H1 (cell line): ENCODE data around the gene FRMD4A. TPM values are rescaled to one million over a fixed set of nuclear protein-coding genes. Genes with fewer than 3 reads are reported as not detected.

Experiments
- CTCF ChIA-PET: fragments of 300-600 bp; sonication (Branson Sonifier 250); formaldehyde crosslinking; loops from one replicate; lab custom pipeline; 2021; ENCODE audit not compliant: partially characterized antibody; lab: Charles Lee
- POLR2A ChIA-PET: fragments of 300-600 bp; sonication (Branson Sonifier 250); formaldehyde crosslinking; loops from one replicate; lab custom pipeline; 2021; ENCODE audit warnings: inconsistent platforms; ENCODE audit not compliant: partially characterized antibody; lab: Charles Lee
- DNase-seq, 2 experiments: peaks; one replicate each; pipeline versions ENCODE4 v3.0.0 to v3.0.0-alpha.2; 2010 to 2022; ENCODE audit warnings: low spot score in 2 of 2, low read depth in 1 of 2, mixed read lengths in 1 of 2
- FAIRE-seq: peaks from 2 replicates; lab custom pipeline; 2011; peaks lifted over from hg19 to GRCh38; lab: Jason Lieb, UNC
- H2AFZ ChIP-seq: 2 replicates; pipeline ENCODE4 v1.8.1; 2012; ENCODE audit warnings: low read length, inconsistent platforms
- H2AK5ac ChIP-seq: 2 replicates; pipeline ENCODE4 v1.6.1; 2013; ENCODE audit warnings: low read depth, low read length
- H2BK120ac ChIP-seq: replicated peaks from 2 replicates; pipeline ENCODE3; 2013; ENCODE audit warnings: low read depth, low read length, inconsistent platforms
- H2BK12ac ChIP-seq: 2 replicates; pipeline ENCODE4 v1.6.1; 2013; ENCODE audit warnings: low read depth, low read length
- H2BK15ac ChIP-seq: 2 replicates; pipeline ENCODE4 v1.6.1; 2013; ENCODE audit warnings: low read length
- H2BK20ac ChIP-seq: 2 replicates; pipeline ENCODE4 v1.6.1; 2013; ENCODE audit warnings: low read length
- H2BK5ac ChIP-seq: 2 replicates; pipeline ENCODE4 v1.6.1; 2013; ENCODE audit warnings: low read depth, low read length
- H3K14ac ChIP-seq: 2 replicates; pipeline ENCODE4 v1.6.1; 2013; ENCODE audit warnings: inconsistent platforms; ENCODE audit not compliant: insufficient read length
- H3K18ac ChIP-seq: 2 replicates; pipeline ENCODE4 v1.6.1; 2013; ENCODE audit warnings: low read length; ENCODE audit errors: extremely low read depth
- H3K23ac ChIP-seq: 2 replicates; pipeline ENCODE4 v1.6.1; 2013; ENCODE audit warnings: inconsistent platforms; ENCODE audit not compliant: insufficient read length
- H3K23me2 ChIP-seq: 2 replicates; pipeline ENCODE4 v1.6.1; 2013; ENCODE audit warnings: low read depth, low read length
- H3K27ac ChIP-seq: 2 replicates; pipeline ENCODE4 v1.6.1; 2011; ENCODE audit warnings: low read depth, low read length, inconsistent platforms
- H3K27me3 ChIP-seq, 4 experiments: replicated peaks in 1 of 4; 1 replicate in 1 of 4; 2 replicates in 3 of 4; pipeline versions ENCODE4 v1.6.1 to v1.8.1; 2011 to 2013; ENCODE audit warnings: low read length in 3 of 4, mild to moderate bottlenecking in 3 of 4, inconsistent platforms in 2 of 4, mixed read lengths in 2 of 4, moderate library complexity in 1 of 4; ENCODE audit not compliant: control insufficient read depth in 3 of 4, insufficient read depth in 3 of 4; ENCODE audit errors: extremely low read depth in 1 of 4
- H3K36me3 ChIP-seq, 4 experiments: 2 replicates each; pipeline versions ENCODE4 v1.6.1 to v1.8.1; 2011 to 2013; ENCODE audit warnings: mild to moderate bottlenecking in 4 of 4, low read length in 3 of 4, moderate library complexity in 2 of 4, control low read depth in 1 of 4, inconsistent platforms in 1 of 4; ENCODE audit not compliant: insufficient read depth in 4 of 4, control insufficient read depth in 2 of 4
- H3K4ac ChIP-seq: replicated peaks from 2 replicates; pipeline ENCODE3; 2013; ENCODE audit warnings: low read length, low read depth, mixed read lengths, inconsistent platforms; ENCODE audit not compliant: insufficient read length
- H3K4me1 ChIP-seq, 4 experiments: replicated peaks in 1 of 4; 1 replicate in 1 of 4; 2 replicates in 3 of 4; pipeline versions ENCODE4 v1.6.1 to v1.8.1; 2011 to 2013; ENCODE audit warnings: low read length in 3 of 4, inconsistent platforms in 2 of 4, mixed read lengths in 1 of 4; ENCODE audit not compliant: insufficient read depth in 4 of 4, control insufficient read depth in 3 of 4
- H3K4me2 ChIP-seq, 2 experiments: 2 replicates each; pipeline versions ENCODE4 v1.6.1 to v1.8.1; 2011 to 2013; ENCODE audit warnings: low read depth in 2 of 2, low read length in 2 of 2, control low read depth in 1 of 2, inconsistent platforms in 1 of 2, mild to moderate bottlenecking in 1 of 2; ENCODE audit not compliant: insufficient read depth in 1 of 2
- H3K4me3 ChIP-seq, 4 experiments: fragments of 200-600, 300-600 bp in 1 of 4; sonication (generic), shearing (Covaris generic), sonication (Bioruptor Twin) in 1 of 4; 2 replicates each; pipeline versions ENCODE4 v1.5.1 to v1.8.1; 2011 to 2016; ENCODE audit warnings: low read length in 4 of 4, low read depth in 3 of 4, control low read depth in 2 of 4, inconsistent platforms in 2 of 4, mild to moderate bottlenecking in 2 of 4, mixed read lengths in 1 of 4, moderate library complexity in 1 of 4; ENCODE audit not compliant: insufficient read depth in 2 of 4; ENCODE audit errors: extremely low read depth in 1 of 4
- H3K56ac ChIP-seq: replicated peaks from 2 replicates; pipeline ENCODE3; 2013; ENCODE audit warnings: low read depth, mild to moderate bottlenecking, mixed read lengths, low read length, inconsistent platforms; ENCODE audit not compliant: insufficient read length
- H3K79me1 ChIP-seq: 2 replicates; pipeline ENCODE4 v1.6.1; 2013; ENCODE audit warnings: low read depth, low read length, control low read depth
- H3K79me2 ChIP-seq, 2 experiments: 2 replicates each; pipeline versions ENCODE4 v1.6.1 to v1.8.1; 2012 to 2013; ENCODE audit warnings: low read length in 2 of 2, mild to moderate bottlenecking in 2 of 2, inconsistent platforms in 1 of 2; ENCODE audit not compliant: insufficient read depth in 2 of 2, control insufficient read depth in 1 of 2
- H3K9ac ChIP-seq, 4 experiments: replicated peaks in 1 of 4; 1 replicate in 1 of 4; 2 replicates in 3 of 4; pipeline versions ENCODE4 v1.6.1 to v1.8.1; 2011 to 2013; ENCODE audit warnings: low read depth in 3 of 4, low read length in 3 of 4, control low read depth in 2 of 4, mild to moderate bottlenecking in 2 of 4, moderate library complexity in 2 of 4, inconsistent platforms in 1 of 4; ENCODE audit errors: extremely low read depth in 1 of 4
- H3K9me3 ChIP-seq, 2 experiments: 2 replicates each; pipeline versions ENCODE4 v1.6.1 to v1.8.1; 2012 to 2013; ENCODE audit warnings: mild to moderate bottlenecking in 2 of 2, moderate library complexity in 2 of 2, control low read depth in 1 of 2, inconsistent platforms in 1 of 2, low read depth in 1 of 2, low read length in 1 of 2, mixed read lengths in 1 of 2; ENCODE audit not compliant: insufficient read depth in 2 of 2
- H4K20me1 ChIP-seq, 2 experiments: replicated peaks in 1 of 2; 2 replicates each; pipeline versions ENCODE3 to v1.8.1; 2011 to 2013; ENCODE audit warnings: inconsistent platforms in 2 of 2, low read length in 2 of 2, mild to moderate bottlenecking in 1 of 2; ENCODE audit not compliant: insufficient read depth in 2 of 2, control insufficient read depth in 1 of 2
- H4K5ac ChIP-seq: 2 replicates; pipeline ENCODE4 v1.6.1; 2013; ENCODE audit warnings: low read length, low read depth, mixed read lengths, inconsistent platforms; ENCODE audit not compliant: insufficient read length
- H4K8ac ChIP-seq: 2 replicates; pipeline ENCODE4 v1.8.0; 2013; ENCODE audit warnings: mild to moderate bottlenecking, moderate library complexity, low read length, inconsistent platforms; ENCODE audit not compliant: insufficient read depth; ENCODE audit errors: extremely low read depth
- H4K91ac ChIP-seq: replicated peaks from 2 replicates; pipeline ENCODE3; 2013; ENCODE audit warnings: low read length, mixed read lengths, inconsistent platforms; ENCODE audit not compliant: insufficient read length
- CBX5 ChIP-seq: fragments of 300-800, 300-1000 bp; sonication (generic); IDR thresholded peaks from 2 replicates; pipeline ENCODE4 v1.7.1; 2016; ENCODE audit warnings: antibody characterized with exemption, low read length, low read depth
- CHD2 ChIP-seq: IDR thresholded peaks from 2 replicates; pipeline ENCODE4 v1.6.1; 2012; ENCODE audit warnings: low read length, improper control_type of control experiment
- EGR1 ChIP-seq: IDR thresholded peaks from 2 replicates; pipeline ENCODE4 v1.6.1; 2011; ENCODE audit warnings: low read depth, low read length, borderline replicate concordance
- GABPA ChIP-seq: IDR thresholded peaks from 2 replicates; pipeline ENCODE4 v1.6.1; 2011; ENCODE audit warnings: mild to moderate bottlenecking, low read length, moderate library complexity, borderline replicate concordance; ENCODE audit not compliant: insufficient read depth
- SAP30 ChIP-seq: fragments of 300-600 bp; sonication (generic); IDR thresholded peaks from 2 replicates; pipeline ENCODE4 v1.7.1; 2012; ENCODE audit warnings: low read length, moderate library complexity, mild to moderate bottlenecking, inconsistent platforms; ENCODE audit not compliant: insufficient read depth, insufficient replicate concordance
- SP4 ChIP-seq: IDR thresholded peaks from 2 replicates; pipeline ENCODE4 v1.6.1; 2012; ENCODE audit warnings: low read length, inconsistent platforms
- SUZ12 ChIP-seq: fragments of 200-600 bp; sonication (generic); IDR thresholded peaks from 2 replicates; pipeline ENCODE4 v1.6.1; 2012; ENCODE audit warnings: mild to moderate bottlenecking, inconsistent platforms, low read length, moderate library complexity, mixed read lengths
- TAF7 ChIP-seq: optimal IDR thresholded peaks from 2 replicates; pipeline ENCODE3; 2011; ENCODE audit warnings: low read depth, mild to moderate bottlenecking, inconsistent platforms, low read length, moderate library complexity, borderline replicate concordance
- TCF12 ChIP-seq: IDR thresholded peaks from 2 replicates; pipeline ENCODE4 v1.6.1; 2011; ENCODE audit warnings: low read depth, mild to moderate bottlenecking, low read length
- USF2 ChIP-seq: IDR thresholded peaks from 2 replicates; pipeline ENCODE4 v1.6.1; 2011; ENCODE audit warnings: low read length, improper control_type of control experiment
- WGBS, 2 experiments: shearing (Covaris generic) in 1 of 2; methylation state at CpG; one replicate each; pipeline versions ENCODE4 v1.1.6 to v1.1.7; 2013 to 2015; ENCODE audit warnings: low lambda C conversion rate in 2 of 2, mixed read lengths in 2 of 2, inconsistent platforms in 1 of 2, low coverage in 1 of 2, missing lambda C conversion rate in 1 of 2; ENCODE audit not compliant: insufficient replicate concordance in 2 of 2, insufficient coverage in 1 of 2, insufficient read length in 1 of 2; ENCODE audit errors: extremely low coverage in 1 of 2, missing lambda C conversion rate in 1 of 2; 5-methylcytosine and 5-hydroxymethylcytosine counted together
- polyA plus RNA-seq, 7 experiments: library from polyadenylated mRNA; depleted of rRNA in 3 of 7; stranded (reverse) in 5 of 7; unstranded in 2 of 7; fragments of >200 nt in 5 of 7; fragments of 200-250 nt in 2 of 7; gene quantifications; 1 replicate in 5 of 7; 2 replicates in 1 of 7; 4 replicates in 1 of 7; pipeline versions ENCODE4 v1.2.1 to v1.2.3, GENCODE V29; 2011 to 2013; ENCODE audit warnings: missing spikeins in 2 of 7, mixed read lengths in 2 of 7
- total RNA-seq: library from RNA; stranded (reverse); fragmentation: NEBNext Ultra II Directional; extraction: Animal tissue kit (Norgen Biotek cat#: 25700); gene quantifications from 2 replicates; pipeline ENCODE4 v1.2.1, GENCODE V29; 2021
- TF ChIP-seq, protein P1 (sequence below): IDR thresholded peaks from 2 replicates; pipeline ENCODE4 v1.6.1; 2012; ENCODE audit warnings: inconsistent platforms

The FRMD4A gene
- total and polyA plus RNA-seq, 2 of the 8 experiments (the other 6 are each of a cell fraction or from before 2014, with no cell fraction given): 38.6 to 39.6 TPM

GRCh38 chr10:14131261-14131960, 199.3 kb downstream of the FRMD4A start:
- ChIA-PET CTCF (no interaction called here), POLR2A (interaction anchor here (1.6 kb wide), 1 partner anchor 54 kb away, joined by 5 read pairs; no protein-coding TSS in a partner anchor)
- Histone ChIP-seq H3K27ac (no peak overlapping the region), H3K79me2 (no peaks in the 10 kb centered on the region), H2BK15ac (no peak overlapping the region), H4K5ac (no peak overlapping the region), H2BK5ac (peak overlapping the region; percentile 1; the same call in 1 of the 2 replicates), H3K23ac (no peak overlapping the region), H2AK5ac (no peak overlapping the region), H3K14ac (no peak overlapping the region), H4K20me1 (no peaks in the 10 kb centered on the region), H3K4ac (no peak overlapping the region), H3K4me3 (no peak overlapping the region), H2BK120ac (no peak overlapping the region), H3K4me2 (no peak overlapping the region), H3K4me1 (peaks cover 0 to 4% (median 0%) of the 10 kb centered on the region in 4 experiments; a peak in 1 of 7 replicates), H2BK12ac (no peak overlapping the region), H3K56ac (no peak overlapping the region), H3K9ac (no peak overlapping the region), H3K36me3 (no peaks in the 10 kb centered on the region), H4K8ac (no peak overlapping the region), H3K18ac (no peak overlapping the region), H3K23me2 (peaks cover 7% of the 10 kb centered on the region; the same call in 1 of the 2 replicates), H3K79me1 (no peaks in the 10 kb centered on the region), H3K9me3 (no peaks in the 10 kb centered on the region), H2BK20ac (no peak overlapping the region), H4K91ac (no peak overlapping the region), H2AFZ (no peak overlapping the region), H3K27me3 (no peaks in the 10 kb centered on the region)
- FAIRE-seq (no peak), DNase-seq (no peak)
- 92% methylated on average over 14 of the region's 14 CpGs; no CpG with 5 or more reads in 1 of the 2 experiments for WGBS, 2 experiments
- no peak for TF ChIP-seq SAP30
- no peak for TF ChIP-seq CBX5
- TF ChIP-seq SP4: no peak
- TF ChIP-seq TAF7: no peak
- TF ChIP-seq EGR1: no peak
- TF ChIP-seq CHD2: no peak
- no peak for TF ChIP-seq USF2
- TF ChIP-seq, protein P1, sequence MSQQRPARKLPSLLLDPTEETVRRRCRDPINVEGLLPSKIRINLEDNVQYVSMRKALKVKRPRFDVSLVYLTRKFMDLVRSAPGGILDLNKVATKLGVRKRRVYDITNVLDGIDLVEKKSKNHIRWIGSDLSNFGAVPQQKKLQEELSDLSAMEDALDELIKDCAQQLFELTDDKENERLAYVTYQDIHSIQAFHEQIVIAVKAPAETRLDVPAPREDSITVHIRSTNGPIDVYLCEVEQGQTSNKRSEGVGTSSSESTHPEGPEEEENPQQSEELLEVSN: no peak
- no peak for TF ChIP-seq TCF12
- TF ChIP-seq SUZ12: no peak
- TF ChIP-seq GABPA: no peak
